Measurements from ENCODE around the gene RAD23B.
A peak's percentile ranks its signal among the peaks of the same experiment; 100 is the strongest.

The RAD23B gene

DNA sequence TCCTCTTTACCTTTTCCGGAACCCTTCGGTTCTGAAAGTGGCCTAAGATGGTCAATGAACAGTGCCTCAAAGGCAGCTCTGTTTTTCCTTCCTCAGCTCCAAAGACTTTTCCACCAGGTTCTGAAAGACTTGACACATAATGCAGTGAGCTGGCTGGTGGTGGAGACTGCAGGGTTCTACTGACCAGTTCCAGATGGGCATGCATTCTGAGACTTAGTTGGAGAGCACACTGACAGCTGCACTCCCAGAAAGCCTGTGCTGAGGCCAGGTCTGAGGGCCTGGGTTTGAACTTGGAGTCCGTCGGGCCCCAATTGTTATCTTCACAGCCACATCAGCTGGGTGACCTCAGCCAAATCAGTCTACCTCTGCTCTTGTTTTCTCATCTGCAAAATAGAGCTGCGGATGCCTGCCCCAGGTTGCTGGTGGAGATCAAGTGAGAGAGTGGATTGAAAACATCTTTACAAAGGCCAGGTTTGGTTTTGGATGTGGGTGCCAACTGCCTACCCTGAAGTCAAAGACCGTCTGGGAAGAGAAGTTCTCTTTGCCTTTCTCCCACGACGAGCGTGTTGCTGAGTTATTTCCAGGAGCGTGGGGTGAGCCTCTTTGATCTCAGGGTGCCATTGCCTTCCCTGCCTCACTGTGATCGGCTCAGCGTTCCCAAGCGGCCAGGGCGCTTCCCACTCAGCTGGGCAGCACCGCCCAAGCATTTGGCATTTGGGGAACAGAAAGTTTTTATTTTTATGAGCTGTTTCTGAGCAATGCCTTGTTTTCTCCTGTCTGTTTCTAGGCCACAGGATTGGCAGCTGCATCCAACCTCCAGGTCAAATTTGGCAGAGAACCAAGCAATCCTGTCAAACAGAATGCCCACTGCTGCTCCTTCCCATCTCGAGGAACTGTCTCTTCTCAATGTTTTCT lies 54.9 kb downstream of the RAD23B start:
- DNase-seq = no peak

DNA sequence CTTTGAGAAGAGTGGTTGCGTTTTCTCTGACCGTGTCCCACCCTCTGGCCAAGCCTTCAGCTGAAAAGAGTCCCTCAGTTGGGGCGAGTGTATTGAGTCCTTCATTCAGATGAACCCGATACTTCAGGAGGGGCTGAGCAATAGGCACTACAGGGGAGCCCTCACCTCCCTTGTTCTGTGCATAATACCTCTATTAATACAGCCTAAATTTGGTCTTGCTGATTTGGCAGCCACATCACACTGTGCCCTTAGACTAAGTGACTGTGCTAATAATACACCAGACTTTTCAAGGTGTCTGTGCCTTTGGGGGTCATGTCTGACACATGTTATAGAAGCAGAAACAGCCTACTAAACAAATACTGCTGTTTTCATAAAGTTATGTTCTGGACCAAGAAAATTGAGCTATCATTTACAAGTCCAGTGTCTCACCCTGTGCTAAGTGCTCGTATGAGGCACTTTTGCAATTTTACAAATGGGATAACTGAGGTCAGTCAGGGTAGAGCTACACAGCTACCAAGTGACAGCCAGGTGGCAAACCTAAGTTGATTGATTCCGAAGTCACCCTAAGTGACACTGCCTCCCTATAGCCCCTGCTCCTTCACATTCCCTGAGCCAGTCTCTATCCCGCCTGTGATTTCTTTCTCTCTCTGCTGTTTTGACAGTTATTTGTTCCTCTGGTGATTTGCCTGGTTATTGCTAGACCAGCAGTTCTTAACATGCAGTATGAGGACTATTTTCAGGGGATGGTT lies 56.0 kb downstream of the RAD23B start:
- no peak for DNase-seq

DNA sequence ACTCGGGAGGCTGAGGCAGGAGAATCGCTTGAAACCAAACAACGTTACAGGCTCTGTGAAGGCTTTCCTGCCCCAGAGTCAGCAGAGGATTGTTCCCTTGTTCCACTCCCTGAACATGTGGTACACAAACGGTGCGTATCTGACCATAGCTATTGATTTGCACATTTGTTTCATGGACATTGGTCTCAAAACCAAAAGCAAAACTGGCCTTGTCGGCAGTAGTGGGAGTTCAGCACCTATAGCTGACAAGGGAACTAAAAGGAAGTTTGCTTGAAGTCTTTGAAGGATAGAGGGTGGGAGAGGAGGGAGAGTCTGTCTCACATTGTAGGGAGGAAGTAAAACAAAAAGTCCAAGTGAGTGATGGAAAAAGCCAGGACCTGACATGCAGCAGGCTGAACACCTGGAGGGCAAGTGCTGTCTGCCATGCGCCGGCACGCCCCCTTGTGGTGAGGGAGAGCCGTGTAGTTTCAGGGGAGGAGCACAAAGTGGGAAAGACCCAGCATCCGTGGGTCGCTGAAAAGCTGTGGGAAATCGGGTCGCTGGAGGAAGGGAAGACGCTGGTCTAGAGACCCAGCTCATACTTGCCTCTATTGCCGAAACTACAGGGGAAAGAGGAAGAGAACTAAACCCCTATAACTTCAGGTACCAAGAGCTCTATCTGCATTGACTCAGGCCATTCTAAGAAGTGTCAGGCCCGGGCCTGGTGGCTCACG lies 58.0 kb downstream of the RAD23B start:
- peak; percentile 18 for DNase-seq

DNA sequence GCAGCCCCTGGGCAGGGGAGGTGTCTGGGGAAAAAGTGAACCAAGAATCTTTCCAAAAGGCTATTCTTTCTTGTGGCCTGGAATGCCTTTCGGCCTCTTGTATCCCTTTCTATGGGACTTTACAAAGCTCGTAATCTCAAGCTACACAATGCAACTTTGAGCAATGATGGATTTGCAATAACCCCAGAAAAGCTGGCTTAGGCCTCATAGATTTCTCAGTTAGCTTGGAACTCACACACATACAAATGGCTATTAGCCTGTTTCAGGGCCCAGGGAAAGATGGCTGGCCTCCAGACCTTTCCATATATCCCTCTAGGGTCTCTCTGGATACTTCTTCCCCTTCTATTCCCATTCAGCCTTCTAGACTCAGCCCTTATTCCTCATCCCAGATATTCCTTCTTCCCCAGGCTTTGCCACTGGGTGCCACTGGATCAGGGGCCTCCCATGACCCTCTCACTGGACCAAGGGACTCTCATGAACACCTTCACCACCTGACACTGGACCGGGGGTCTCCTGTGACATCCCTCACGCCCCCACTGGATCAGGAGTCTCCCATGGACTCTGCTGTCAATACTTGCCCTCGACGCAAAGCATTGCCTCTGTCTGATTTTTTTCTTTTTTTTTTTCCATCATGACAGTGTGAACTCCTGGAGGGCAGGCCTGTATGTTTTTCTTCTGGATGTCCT lies 59.5 kb downstream of the RAD23B start:
- no peak for DNase-seq

DNA sequence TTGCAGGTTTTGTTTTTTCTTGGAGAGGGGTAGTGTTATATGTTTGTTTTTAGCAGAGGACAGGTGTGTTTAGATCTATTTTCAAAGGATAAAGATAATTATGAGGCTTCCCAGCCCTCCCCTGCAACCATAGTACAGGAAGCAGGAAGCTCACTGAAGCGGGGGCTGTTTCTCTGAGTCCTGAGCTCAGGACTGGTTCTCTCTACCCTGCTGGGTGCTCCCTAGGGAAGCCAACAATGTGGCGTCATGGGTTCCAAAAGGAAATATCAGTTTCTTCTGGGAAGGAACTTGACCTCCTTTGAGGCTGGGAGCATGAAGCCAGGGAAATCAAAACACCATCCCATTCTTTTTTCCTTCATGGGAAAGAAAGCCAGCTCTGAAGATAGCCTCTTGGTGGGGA lies 62.2 kb downstream of the RAD23B start:
- DNase-seq = no peak

DNA sequence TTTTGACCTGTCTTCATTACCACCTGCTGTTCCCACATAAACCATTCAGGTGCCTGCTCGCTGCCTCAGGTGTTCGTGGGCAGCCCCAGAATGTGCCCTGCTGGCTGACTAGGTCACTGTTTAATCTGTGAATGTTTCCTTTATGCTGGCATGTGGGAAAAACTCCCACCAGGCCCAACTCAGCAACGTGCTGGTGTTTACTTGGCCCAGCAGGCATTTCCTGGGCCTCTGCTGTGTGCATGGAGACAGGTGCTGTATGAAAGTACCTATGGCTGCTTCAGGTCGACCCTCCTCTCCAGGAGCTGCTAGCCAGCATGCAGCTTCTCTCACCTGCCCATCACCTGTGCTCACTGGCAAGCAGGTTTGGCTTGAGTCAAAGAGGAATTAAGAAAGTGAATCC lies 65.8 kb downstream of the RAD23B start:
- DNase-seq = no peak

DNA sequence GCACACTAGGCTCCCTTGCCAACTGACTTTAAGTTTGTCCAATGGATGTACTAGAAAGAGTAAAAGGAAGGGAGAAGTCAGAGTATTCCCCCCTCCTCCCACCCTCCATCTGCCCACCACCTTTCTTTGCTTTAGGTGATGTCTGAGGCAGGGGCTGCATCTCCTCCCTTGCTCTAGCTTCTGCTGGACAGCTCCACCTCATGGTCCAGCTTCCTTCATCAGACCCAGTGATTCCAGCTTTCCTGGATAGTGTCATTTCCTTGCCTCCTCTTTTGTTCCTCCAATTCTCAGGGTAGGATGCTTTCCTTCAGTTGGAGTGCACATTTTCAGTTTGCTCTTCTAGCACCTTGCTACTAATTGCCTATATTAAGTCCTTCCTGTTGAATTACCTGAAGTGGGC lies 67.4 kb downstream of the RAD23B start:
- no peak for DNase-seq

DNA sequence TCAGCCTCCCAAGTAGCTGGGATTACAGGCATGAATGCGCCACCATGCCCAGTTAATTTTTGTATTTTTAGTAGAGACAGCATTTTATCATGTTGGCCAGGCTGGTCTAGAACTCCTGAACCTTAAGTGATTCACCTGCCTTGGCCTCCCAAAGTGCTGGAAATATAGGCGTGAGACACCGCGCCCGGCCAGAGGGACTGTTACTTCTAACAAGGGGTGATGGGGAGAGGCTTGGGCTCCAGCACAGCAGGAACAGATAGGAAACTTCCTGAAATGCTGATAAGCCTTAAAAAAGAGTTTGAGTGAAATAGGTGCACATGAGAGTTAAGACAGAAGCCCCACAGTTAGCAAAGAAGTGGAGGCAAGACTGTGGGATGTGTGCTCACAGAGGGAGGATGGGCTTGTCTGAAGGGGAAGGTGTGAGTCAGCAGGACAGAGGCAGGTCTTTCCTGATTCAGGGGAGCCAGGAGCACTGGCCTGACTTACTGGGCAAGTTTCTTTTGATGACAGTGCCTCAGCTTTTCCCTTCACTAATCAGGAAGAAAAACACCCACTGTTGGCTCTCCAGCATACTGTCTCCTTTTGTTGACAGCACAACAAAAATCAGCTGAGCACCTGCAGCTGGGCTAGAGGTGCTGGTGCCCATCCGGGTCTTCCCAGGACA lies 68.4 kb downstream of the RAD23B start:
- no peak for DNase-seq

DNA sequence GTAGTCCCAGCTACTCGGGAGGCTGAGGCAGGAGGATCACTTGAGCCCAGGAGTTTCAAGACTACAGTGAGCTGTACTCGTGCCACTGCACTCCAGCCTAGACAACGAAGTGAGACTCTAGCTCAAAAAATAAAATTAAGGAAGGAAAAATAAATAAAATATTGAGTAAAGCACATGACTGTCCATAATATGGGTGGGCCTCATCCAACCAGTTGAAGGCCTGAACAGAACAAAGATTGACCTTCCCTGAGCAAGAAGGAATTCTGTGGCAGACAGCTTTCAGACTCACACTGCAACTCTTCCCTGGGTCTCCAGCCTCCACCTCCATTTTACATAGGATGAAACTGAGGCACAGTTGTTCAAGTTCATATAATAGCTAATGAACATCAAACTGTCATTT lies 72.3 kb downstream of the RAD23B start:
- DNase-seq = no peak

DNA sequence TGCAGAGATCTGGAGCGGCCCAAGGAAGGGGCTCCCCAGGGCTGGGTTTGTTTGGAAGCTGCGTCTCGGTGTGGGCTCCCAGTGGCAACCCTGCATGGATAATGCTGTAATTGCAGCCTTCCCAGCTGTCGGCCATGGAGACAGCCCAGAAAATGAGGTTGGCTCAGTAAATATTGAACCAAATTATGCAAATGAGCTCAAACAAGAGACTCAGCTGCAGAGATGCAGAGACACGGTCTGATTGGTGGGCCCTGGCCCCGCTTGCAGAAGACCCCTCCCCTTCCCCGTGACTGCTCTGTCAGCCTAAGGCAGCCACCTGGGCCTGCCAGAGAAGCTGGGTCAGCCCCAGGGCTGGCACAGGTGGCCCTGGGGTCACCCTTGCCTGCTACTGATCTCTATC lies 75.9 kb downstream of the RAD23B start:
- DNase-seq = peak; percentile 45

DNA sequence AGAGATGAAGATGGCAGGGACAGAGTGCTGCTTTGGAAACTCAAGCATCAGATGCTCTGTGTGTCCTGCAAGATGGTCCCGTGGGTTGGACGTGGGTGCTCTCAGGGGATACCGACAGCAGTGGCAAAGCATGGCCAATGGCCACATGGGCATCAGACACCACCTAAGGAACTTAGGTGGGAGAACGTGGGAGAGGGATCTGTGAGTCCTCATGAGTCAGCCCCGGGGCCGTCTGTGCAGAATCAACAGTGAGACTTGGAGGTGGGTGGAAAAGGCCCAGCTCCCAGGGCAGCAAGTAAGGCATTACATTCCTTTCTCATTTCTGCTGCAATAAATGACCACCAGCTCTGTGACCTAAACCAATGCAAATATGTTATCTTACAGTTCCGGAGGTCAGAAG lies 77.0 kb downstream of the RAD23B start:
- no peak for DNase-seq

DNA sequence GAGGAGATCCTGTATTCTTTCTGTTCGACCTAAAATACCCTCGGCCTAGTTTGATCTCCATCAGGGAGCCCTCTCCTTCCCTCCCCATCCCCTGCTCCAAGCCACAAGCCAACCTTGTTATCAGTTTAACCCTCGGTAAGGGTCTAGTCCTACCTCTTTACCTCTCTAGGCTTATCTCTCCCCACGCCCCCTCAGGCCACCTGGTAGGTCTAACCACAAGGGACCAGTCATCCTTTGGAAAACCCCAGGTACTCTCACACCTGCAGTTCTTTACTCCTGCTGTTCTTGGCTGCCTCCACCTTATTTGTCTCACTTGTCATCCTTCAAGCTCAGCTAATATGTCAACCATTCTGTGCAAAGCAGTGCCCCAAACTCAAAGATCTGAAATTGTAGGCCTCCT lies 78.7 kb downstream of the RAD23B start:
- no peak for DNase-seq

DNA sequence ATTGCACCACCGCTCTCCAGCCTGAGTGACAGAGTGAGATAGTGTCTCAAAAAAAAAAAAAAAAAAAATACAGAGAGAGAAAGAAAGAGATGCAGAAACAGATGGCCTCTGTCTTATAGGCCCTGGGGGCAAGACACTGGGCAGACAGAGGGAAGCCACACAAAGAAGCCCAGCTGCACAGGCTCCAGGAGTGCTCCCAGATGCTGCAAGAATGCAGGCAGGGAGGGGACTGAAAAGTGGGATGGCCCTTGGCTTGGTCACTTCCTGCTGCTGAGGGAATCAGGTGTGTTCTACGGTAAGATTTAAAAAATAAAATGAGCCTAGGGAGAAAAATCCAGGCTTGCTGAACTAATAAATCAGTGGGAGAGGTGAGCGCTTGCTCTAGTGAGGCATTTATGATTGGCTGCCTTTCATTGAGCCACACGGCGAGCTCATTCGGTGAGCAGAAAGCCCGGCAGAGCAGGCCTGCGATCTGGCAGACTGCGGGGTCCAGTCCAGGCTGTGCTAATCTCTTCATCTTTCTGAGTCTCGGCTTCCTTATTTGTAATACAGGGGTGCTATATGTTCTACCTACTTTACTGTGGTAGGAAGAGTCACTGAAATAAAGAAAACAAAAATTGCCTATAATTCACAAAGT lies 80.6 kb downstream of the RAD23B start:
- no peak for DNase-seq

DNA sequence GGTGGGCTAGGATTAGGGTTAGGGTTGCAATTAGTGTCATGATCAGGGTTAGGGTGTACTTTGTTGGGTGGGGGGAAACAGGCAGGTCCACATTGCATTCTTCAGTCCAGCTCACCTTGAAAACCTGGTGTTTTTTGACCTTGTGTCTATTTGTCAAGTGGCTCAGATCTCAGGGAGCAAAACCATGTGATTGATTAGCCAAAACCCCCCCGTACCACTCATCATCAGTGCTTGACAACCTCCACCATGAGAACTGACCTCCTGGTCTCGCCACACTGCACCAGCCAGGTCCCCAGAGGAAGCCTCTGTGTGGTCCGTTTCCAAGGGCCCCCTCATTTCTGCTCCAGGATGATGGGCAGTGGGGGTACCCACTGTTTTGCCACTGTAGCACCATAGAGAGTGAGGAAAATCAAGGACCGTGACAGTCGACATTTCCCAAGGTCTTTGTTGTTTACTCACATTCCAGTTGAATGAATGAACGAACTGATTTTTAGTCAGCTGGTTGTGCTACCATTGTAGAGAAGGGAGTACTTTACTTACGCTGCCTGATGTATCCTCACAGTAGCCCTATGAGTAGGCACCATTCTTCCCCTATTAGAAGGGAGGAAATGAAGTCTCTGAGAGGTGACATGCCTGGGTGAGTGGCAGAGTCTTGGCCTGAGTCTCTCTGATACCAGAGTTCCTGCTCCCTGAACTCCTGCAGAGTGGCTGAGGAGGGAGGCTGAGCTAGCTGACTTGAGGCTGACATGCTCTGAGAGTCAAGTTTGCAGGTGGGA lies 84.8 kb downstream of the RAD23B start:
- DNase-seq = no peak

DNA sequence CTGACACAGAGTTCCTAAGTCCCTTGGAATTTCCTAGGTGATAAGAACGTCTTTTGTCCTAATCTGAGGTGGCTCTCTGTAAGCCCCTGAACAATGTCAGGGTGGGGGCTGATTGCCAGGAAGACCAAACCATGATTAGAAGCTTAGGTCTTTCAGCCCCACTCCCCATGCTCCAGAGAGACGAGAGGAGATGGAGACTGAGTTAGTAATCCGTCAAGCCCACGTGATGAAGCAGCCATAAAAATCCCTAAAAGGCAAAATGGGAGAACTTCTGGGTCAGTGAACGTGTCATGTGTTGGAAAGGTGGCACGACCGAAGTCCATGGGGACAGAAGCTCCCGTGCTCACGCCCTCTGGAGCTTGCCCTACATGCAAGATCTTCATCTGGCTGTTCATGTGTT lies 85.6 kb downstream of the RAD23B start:
- DNase-seq = no peak

DNA sequence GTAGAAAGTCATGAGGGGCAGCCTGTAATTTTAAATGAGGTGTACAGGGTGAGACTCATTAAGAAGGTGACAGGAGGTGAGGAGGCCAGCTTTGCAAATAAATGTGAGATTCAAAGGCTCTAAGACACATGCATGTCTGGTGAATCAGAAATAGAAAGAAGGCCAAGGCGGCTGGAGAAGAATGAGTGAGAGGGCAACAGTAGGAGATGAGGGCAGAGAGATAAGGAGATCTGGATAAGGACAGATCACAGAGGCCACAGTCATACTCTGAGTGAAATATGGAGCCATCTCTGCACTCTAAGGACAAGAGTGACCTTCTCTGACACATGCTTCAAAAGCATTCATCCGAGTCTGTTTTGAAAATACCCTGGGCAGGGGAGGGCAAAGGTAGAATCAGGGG lies 90.7 kb downstream of the RAD23B start:
- DNase-seq = no peak

DNA sequence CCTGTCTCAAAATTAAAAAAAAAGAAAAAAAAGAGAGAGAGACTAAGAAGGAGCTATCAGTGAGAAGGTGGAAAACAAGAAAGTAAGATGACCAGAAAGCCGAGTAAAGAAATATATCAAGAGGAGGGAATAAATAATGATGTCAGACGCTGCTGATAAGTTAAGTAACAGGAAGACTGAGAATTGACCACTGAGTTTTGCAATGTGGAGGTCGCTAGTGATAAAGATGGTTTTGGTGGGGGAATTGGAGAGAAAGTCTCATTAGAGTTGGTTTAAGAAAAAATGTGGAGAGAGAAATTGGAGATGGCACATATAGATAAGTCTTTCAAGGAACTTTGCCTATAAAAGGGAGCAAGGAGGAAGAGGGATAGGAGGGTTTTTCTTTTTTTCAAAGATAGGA lies 91.9 kb downstream of the RAD23B start:
- no peak for DNase-seq

DNA sequence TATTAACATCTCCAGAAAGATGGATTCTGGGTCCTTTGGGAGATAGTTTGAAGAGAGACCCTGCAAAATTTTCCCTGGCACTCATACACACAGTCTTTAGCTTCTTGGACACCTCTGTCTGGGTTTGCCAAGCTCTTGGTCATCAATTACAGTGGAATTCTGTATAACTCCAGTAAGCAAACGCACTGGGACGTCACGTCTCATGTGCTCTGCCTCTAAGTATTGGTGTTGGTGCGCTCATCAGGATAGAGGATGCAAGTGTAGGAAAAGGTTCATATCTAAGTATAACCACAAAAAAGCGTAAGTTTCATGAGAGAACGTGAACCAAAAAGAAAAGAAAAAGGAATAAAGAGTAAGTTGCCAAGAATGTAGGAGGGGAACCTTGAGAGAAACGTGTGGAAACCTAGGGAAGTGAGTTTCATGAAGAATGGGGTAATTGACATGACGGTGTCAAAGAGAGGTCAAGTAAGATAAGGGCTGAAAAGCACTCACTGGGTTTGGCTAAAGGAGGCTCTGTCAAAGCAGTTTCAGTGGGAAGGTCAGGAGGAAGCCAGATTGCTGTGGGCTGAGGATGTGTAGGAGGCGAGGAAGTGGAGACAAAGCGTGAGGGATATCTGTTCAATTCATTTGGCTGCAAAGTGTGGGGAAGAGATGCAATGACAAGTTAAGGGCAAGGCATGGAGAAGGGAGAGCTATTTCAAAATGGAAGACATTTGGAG lies 92.7 kb downstream of the RAD23B start:
- DNase-seq = no peak

DNA sequence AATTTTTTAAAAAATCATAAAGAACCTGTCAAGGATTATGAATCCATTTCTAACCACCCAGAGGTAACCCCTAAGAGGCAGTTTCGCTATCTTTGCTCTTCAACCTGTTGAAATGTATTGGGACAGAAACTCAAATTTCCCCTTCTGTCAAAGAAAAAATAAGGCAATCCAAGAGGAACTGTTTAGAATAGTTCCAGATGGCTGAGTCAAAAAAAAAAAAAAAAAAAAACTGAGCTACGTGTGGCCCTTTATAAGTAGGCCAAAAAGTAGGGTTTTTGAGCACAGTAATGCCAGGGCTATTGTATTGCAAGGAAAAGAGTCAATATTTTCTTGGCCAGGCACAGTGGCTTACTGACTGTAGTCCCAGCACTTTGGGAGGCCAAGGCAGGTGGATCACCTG lies 94.9 kb downstream of the RAD23B start:
- no peak for DNase-seq

Measured in NCI-H1092 (cell line).